ENCODE data around the gene YJEFN3. TPM values are rescaled to one million over a fixed set of nuclear protein-coding genes. Genes with fewer than 3 reads are reported as not detected.

Gene YJEFN3
- total RNA-seq, 1 experiment from 2014 or later: 25.3 TPM

DNA sequence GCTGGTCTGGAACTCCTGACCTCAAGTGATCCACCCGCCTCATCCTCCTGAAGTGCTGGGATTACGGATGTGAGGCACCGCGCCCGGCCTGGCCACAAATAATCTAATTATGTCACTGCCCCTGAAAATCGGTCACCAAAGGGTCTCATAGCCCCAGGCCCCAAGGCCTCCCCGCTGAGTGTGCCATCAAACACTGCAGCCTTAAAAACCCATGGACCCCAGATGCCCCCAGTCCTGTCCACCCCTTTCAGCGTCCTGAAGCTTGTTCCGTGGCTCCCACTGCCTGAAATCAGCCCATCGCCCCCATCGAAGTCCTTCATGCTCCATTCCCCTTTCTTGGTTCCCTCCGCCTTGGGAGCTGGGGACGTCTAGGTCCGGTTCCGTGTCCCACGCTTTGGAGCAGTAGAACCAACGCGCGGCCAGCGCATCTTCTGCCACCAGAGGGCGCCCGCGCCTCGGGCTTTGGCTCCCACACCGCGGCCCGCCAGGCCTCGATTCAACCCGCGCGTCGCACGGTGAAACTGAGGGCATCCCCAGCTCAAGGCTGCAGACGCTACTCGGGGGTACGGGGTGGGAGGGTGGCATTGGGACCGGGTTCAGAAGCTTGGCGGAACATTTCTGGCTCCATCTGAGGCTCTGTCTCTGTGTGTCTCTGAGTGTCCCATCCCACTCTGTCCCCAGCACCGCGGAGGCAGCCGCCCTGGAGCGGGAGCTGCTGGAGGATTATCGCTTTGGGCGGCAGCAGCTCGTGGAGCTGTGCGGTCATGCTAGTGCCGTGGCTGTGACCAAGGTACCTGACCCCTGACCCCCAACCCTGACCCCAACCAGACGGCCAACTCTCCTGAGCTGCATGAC, 3.5 kb downstream of the YJEFN3 start:
- ATAC-seq (peak; percentile 83), DNase-seq (ENCODE audit: low read depth, low spot score) (no peak)
- Histone ChIP-seq H3K9me2 (ENCODE audit: insufficient read depth) (no peaks in the 10 kb centered on the region), H3K27me3 (ENCODE audit: insufficient read depth, low read length) (no peaks in the 10 kb centered on the region), H3K27ac (ENCODE audit: low read depth, low read length) (no peak overlapping the region), H3K79me2 (ENCODE audit: insufficient read depth, low read length) (no peaks in the 10 kb centered on the region), H3K4me2 (ENCODE audit: low read length) (no peak overlapping the region), H3K4me1 (ENCODE audit: control insufficient read depth in 1 of 2, insufficient read depth in 2 of 2, low read length in 2 of 2) (no peaks in the 10 kb centered on the region; a peak in 1 of 4 replicates), H3K9me3 (ENCODE audit: control insufficient read depth in 1 of 2, insufficient read depth in 1 of 2, low read depth in 1 of 2, low read length in 2 of 2) (no peaks in the 10 kb centered on the region), H2AFZ (ENCODE audit: low read depth, low read length, poor library complexity, severe bottlenecking) (no peak overlapping the region), H3K36me3 (ENCODE audit: control insufficient read depth in 1 of 2, insufficient read depth in 2 of 2, low read length in 2 of 2) (peaks cover 0 to under 1% of the 10 kb centered on the region in 2 experiments; a peak in 2 of 4 replicates), H4K20me1 (ENCODE audit: insufficient read depth) (no peaks in the 10 kb centered on the region), H3K4me3 (replicated peaks in 1 of 2; ENCODE audit: low read depth in 1 of 2, low read length in 2 of 2) (no peak overlapping the region), H3K9ac (ENCODE audit: low read length) (no peak overlapping the region)
- TF ChIP-seq SIN3A (IDR thresholded peaks at IDR 0.05; ENCODE audit: low read depth) (no peak), ELF1 (IDR thresholded peaks at IDR 0.05; ENCODE audit: borderline replicate concordance, low read depth) (no peak), RAD21 (IDR thresholded peaks at IDR 0.05; ENCODE audit: low read depth) (peak; percentile 91), ZFX (IDR thresholded peaks at IDR 0.05) (no peak), TCF7L2 (IDR thresholded peaks at IDR 0.05; ENCODE audit: borderline replicate concordance, extremely low read depth, insufficient read depth, insufficient read length) (no peak), POLR2AphosphoS5 (IDR thresholded peaks at IDR 0.05; ENCODE audit: low read depth, low read length) (peak; percentile 51; the same call in 1 of the 2 replicates), EZH2 (IDR thresholded peaks at IDR 0.05) (no peak), CTCF (IDR thresholded peaks at IDR 0.05 in 2 of 3, conservative IDR thresholded peaks at IDR 0.05 in 1 of 3; ENCODE audit: borderline replicate concordance in 1 of 3, insufficient read depth in 1 of 3, low read depth in 2 of 3, low read length in 2 of 3) (peak; percentile 80 to 97 (median 90)), CEBPB (IDR thresholded peaks at IDR 0.05; ENCODE audit: low read depth) (no peak), CBX3 (IDR thresholded peaks at IDR 0.05; ENCODE audit: low read depth) (no peak), POLR2A (IDR thresholded peaks at IDR 0.05; ENCODE audit: borderline replicate concordance, extremely low read depth, insufficient read depth, insufficient read length) (no peak), SRF (IDR thresholded peaks at IDR 0.05; ENCODE audit: low read depth) (no peak), SP1 (IDR thresholded peaks at IDR 0.05; ENCODE audit: low read depth) (no peak), FOSL1 (IDR thresholded peaks at IDR 0.05; ENCODE audit: low read depth) (no peak), ZNF274 (IDR thresholded peaks at IDR 0.05; ENCODE audit: low read depth, low read length) (no peak)
- TF ChIP-seq, protein P1, sequence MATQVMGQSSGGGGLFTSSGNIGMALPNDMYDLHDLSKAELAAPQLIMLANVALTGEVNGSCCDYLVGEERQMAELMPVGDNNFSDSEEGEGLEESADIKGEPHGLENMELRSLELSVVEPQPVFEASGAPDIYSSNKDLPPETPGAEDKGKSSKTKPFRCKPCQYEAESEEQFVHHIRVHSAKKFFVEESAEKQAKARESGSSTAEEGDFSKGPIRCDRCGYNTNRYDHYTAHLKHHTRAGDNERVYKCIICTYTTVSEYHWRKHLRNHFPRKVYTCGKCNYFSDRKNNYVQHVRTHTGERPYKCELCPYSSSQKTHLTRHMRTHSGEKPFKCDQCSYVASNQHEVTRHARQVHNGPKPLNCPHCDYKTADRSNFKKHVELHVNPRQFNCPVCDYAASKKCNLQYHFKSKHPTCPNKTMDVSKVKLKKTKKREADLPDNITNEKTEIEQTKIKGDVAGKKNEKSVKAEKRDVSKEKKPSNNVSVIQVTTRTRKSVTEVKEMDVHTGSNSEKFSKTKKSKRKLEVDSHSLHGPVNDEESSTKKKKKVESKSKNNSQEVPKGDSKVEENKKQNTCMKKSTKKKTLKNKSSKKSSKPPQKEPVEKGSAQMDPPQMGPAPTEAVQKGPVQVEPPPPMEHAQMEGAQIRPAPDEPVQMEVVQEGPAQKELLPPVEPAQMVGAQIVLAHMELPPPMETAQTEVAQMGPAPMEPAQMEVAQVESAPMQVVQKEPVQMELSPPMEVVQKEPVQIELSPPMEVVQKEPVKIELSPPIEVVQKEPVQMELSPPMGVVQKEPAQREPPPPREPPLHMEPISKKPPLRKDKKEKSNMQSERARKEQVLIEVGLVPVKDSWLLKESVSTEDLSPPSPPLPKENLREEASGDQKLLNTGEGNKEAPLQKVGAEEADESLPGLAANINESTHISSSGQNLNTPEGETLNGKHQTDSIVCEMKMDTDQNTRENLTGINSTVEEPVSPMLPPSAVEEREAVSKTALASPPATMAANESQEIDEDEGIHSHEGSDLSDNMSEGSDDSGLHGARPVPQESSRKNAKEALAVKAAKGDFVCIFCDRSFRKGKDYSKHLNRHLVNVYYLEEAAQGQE (IDR thresholded peaks at IDR 0.05; ENCODE audit: low read depth): no peak
- RAD21 ChIA-PET (ENCODE audit: low non-redundant PET in 1 of 2, low total read pairs in 2 of 2, uncharacterized antibody in 2 of 2, unreplicated experiment in 2 of 2): interaction anchor here (0.9 to 1.1 kb wide), 4 partner anchors 9 to 22 kb away, joined by 4 to 5 read pairs (median 4); no protein-coding TSS in a partner anchor
- intact Hi-C loops (cut with micrococcal nuclease): loop anchor here (1.0 kb wide), 1 partner anchor 112 kb away; no protein-coding TSS in a partner anchor
- CTCF ChIA-PET: interaction anchor here (0.6 to 4.8 kb wide), 7 partner anchors 9 to 427 kb away, joined by 3 to 22 read pairs (median 9); partner anchors contain the start of genes GMIP, NDUFA13 and TSSK6
- POLR2A ChIA-PET: no interaction called here
- BruUV-seq (replicated peaks): no TSS peak
